MCF 10A (cell line): ENCODE data around the gene ACTL8. TPM values are rescaled to one million over a fixed set of nuclear protein-coding genes. Genes with fewer than 3 reads are reported as not detected.

Source experiments
- BruUV-seq: library from RNA; stranded (reverse); fragments of 400-500 nt; replicated peaks from 2 replicates; lab custom pipeline; 2021; lab: Mats Ljungman, UMichigan
- CTCF ChIA-PET: fragments of 300-600 bp; sonication (Branson Sonifier 250); formaldehyde crosslinking; extraction: SDS; loops from one replicate; lab custom pipeline; 2021; ENCODE audit warnings: antibody characterized with exemption, inconsistent platforms; lab: Yijun Ruan, JAX
- POLR2A ChIA-PET: fragments of 300-600, 350-650 bp; sonication (Branson Sonifier 250); formaldehyde crosslinking; extraction: SDS; loops from one replicate; lab custom pipeline; 2020; ENCODE audit warnings: antibody characterized with exemption, inconsistent platforms; lab: Yijun Ruan, JAX
- DNase-seq: peaks from one replicate; pipeline ENCODE4 v3.0.0-alpha.2; 2018; ENCODE audit not compliant: unreplicated experiment
- H3K27ac Mint-ChIP-seq: one replicate; pipeline ENCODE4 v1.8.0; 2022; ENCODE audit warnings: mild to moderate bottlenecking, low read depth, mixed read lengths; ENCODE audit not compliant: unreplicated experiment
- H3K27me3 Mint-ChIP-seq: one replicate; pipeline ENCODE4 v1.8.0; 2022; ENCODE audit warnings: mixed read lengths; ENCODE audit not compliant: insufficient read depth, unreplicated experiment
- H3K36me3 Mint-ChIP-seq: one replicate; pipeline ENCODE4 v1.8.0; 2022; ENCODE audit warnings: mild to moderate bottlenecking, moderate library complexity, mixed read lengths; ENCODE audit not compliant: insufficient read depth, unreplicated experiment
- H3K4me1 Mint-ChIP-seq: one replicate; pipeline ENCODE4 v1.8.0; 2022; ENCODE audit warnings: mixed read lengths; ENCODE audit not compliant: insufficient read depth, unreplicated experiment
- H3K4me3 Mint-ChIP-seq: one replicate; pipeline ENCODE4 v1.8.0; 2022; ENCODE audit warnings: mild to moderate bottlenecking, moderate library complexity, mixed read lengths; ENCODE audit not compliant: unreplicated experiment
- H3K9me3 Mint-ChIP-seq: one replicate; pipeline ENCODE4 v1.8.0; 2022; ENCODE audit warnings: mixed read lengths; ENCODE audit not compliant: unreplicated experiment
- intact Hi-C: fragments of 100-400 bp; cut with micrococcal nuclease; formaldehyde crosslinking; loops from 2 replicates; pipeline ENCODE4 v1.14.1; 2022
- total RNA-seq: library from RNA; stranded (reverse); gene quantifications from 2 replicates; pipeline ENCODE4 v1.2.3, GENCODE V29; 2022
- TF ChIP-seq, protein P1 (sequence below): fragments of 200-600 bp; IDR thresholded peaks from one replicate; pipeline ENCODE4 v1.8.0; 2022; ENCODE audit warnings: antibody characterized with exemption, mild to moderate bottlenecking; ENCODE audit not compliant: unreplicated experiment

Gene ACTL8
- total RNA-seq, 1 experiment from 2014 or later, result 0.23 TPM

DNA sequence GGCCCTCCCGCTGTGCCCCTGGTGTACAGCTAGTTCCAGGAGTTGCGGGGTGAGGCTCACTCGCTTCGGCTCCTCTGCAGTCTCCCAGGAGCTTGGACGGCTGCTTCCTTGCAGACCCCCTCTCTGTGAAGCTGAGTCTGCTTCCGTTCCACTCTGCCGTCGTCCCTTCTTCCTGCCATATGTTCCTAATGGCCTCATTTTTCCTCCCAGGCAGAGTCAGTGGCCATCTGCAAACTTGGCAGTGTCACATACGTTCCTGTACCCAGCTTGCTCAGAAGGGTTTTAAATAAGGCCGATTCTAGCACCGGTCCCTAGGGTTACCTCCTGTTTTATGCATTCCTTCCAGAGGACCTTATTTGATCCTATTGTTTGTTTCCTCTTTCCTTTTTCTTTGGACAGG lies 21.3 kb downstream of the ACTL8 start:
- ChIA-PET POLR2A (interaction anchor here (0.6 kb wide), 1 partner anchor 28 kb away, joined by 4 read pairs; no protein-coding TSS in a partner anchor), CTCF (no interaction called here)
- Mint-ChIP-seq H3K36me3 (no peaks in the 10 kb centered on the region), H3K27ac (no peak overlapping the region), H3K9me3 (no peaks in the 10 kb centered on the region), H3K4me3 (no peak overlapping the region), H3K27me3 (no peaks in the 10 kb centered on the region), H3K4me1 (no peaks in the 10 kb centered on the region)
- TF ChIP-seq, protein P1, sequence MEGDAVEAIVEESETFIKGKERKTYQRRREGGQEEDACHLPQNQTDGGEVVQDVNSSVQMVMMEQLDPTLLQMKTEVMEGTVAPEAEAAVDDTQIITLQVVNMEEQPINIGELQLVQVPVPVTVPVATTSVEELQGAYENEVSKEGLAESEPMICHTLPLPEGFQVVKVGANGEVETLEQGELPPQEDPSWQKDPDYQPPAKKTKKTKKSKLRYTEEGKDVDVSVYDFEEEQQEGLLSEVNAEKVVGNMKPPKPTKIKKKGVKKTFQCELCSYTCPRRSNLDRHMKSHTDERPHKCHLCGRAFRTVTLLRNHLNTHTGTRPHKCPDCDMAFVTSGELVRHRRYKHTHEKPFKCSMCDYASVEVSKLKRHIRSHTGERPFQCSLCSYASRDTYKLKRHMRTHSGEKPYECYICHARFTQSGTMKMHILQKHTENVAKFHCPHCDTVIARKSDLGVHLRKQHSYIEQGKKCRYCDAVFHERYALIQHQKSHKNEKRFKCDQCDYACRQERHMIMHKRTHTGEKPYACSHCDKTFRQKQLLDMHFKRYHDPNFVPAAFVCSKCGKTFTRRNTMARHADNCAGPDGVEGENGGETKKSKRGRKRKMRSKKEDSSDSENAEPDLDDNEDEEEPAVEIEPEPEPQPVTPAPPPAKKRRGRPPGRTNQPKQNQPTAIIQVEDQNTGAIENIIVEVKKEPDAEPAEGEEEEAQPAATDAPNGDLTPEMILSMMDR, result no peak
- no TSS peak for BruUV-seq
- no peak for DNase-seq
- intact Hi-C loops, result no loop called here

DNA sequence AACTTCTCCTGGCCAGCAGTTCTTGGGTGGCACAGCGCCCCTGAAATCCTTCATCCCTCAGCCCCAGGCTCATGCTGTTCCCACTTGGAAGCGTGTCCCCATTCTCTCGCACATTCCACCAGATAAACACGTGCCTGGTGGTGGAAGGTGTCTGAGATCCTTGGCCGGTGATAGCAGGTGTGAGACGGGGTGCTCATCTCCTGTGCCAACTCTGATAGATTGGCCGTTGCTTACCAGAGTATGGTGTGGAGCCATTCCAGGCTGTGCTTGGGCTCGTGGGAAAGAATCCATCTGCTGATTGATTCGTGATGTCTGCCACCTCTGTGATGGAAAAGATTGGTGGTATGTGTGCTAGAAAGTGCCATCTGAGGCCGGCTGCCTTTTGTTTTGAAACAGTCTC lies 22.2 kb downstream of the ACTL8 start:
- POLR2A ChIA-PET, result no interaction called here
- H3K27me3 Mint-ChIP-seq, result no peaks in the 10 kb centered on the region

DNA sequence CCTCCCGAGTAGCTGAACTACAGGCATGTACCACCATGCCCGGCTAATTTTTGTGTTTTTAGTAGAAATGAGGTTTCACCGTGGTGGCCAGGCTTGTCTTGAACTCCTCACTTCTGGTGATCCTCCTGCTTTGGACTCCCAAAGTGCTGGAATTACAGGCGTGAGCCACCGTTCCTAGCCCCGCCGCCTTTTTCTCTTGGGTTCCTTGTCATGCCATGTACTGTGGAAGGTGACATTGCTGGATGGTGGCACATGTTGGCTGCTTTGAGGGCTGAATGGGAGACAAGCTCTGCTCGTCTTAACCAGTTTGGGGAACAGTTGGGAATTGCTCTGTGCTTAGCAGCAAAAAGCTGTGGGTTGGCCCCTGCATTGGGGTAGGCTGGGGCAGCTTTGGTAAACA lies 22.7 kb downstream of the ACTL8 start:
- TF ChIP-seq, protein P1, result no peak
- ChIA-PET POLR2A (no interaction called here), CTCF (interaction anchor here (0.7 kb wide), 1 partner anchor 551 kb away, joined by 4 read pairs; no protein-coding TSS in a partner anchor)
- DNase-seq, result no peak
- no peaks in the 10 kb centered on the region for H3K36me3 Mint-ChIP-seq
- intact Hi-C loops, result no loop called here
- no peaks in the 10 kb centered on the region for H3K4me1 Mint-ChIP-seq
- no peak overlapping the region for H3K4me3 Mint-ChIP-seq
- no peak overlapping the region for H3K27ac Mint-ChIP-seq
- H3K9me3 Mint-ChIP-seq, result no peaks in the 10 kb centered on the region
- no peaks in the 10 kb centered on the region for H3K27me3 Mint-ChIP-seq
- no TSS peak for BruUV-seq

More for the DNA sequence above, 22.2 kb downstream of the ACTL8 start:
- Mint-ChIP-seq H3K9me3 (no peaks in the 10 kb centered on the region), H3K36me3 (no peaks in the 10 kb centered on the region), H3K27ac (no peak overlapping the region), H3K4me1 (no peaks in the 10 kb centered on the region), H3K4me3 (no peak overlapping the region)
- BruUV-seq, result no TSS peak
- intact Hi-C loops, result no loop called here
- DNase-seq, result no peak
- CTCF ChIA-PET, result no interaction called here
- TF ChIP-seq, protein P1, result no peak

DNA sequence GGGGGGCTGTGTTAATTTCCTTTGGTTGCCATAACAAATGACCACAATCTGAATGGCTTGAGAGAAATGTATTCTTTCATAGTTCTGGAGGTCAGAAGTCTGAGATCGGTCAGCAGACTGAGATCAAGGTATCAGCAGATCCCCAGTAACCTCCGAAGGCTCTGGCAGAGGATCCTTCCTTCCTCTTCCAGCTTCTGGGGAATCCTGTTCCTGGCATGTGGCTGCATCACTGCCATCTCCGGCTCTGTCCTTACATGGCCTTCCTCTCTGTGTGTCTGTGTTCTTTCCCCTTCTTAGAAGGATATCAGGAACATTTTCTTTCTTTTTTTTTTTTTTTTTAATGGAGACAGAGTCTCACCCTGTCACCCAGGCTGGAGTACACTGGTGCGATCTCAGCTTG lies 25.8 kb downstream of the ACTL8 start:
- TF ChIP-seq, protein P1, result no peak
- intact Hi-C loops, result no loop called here
- Mint-ChIP-seq H3K27me3 (peaks cover 19% of the 10 kb centered on the region), H3K9me3 (no peaks in the 10 kb centered on the region), H3K27ac (no peak overlapping the region), H3K4me3 (no peak overlapping the region), H3K4me1 (no peaks in the 10 kb centered on the region), H3K36me3 (no peaks in the 10 kb centered on the region)
- POLR2A ChIA-PET, result no interaction called here
- no peak for DNase-seq
- no TSS peak for BruUV-seq
- CTCF ChIA-PET, result no interaction called here
